ENCODE results near the gene CSNK2A2.

The CSNK2A2 gene

GRCh38 chr16:58129097-58129936 lies 68.6 kb downstream of the CSNK2A2 start, which contains the start of gene CFAP20:
Gene CFAP20, minus strand, starts transcription at chr16:58129381. Its CDS starts 266 bp downstream, at chr16:58129115.
- no peak for TF ChIP-seq CTCF (IDR thresholded peaks at IDR 0.05; ENCODE audit: low read depth, low read length)
- TF ChIP-seq MAX (IDR thresholded peaks at IDR 0.05; ENCODE audit: low read depth, low read length): peak; percentile 93
- TF ChIP-seq MYC (IDR thresholded peaks at IDR 0.05; ENCODE audit: low read depth, low read length): peak; percentile 82
- TF ChIP-seq POLR2A (IDR thresholded peaks at IDR 0.05; ENCODE audit: extremely low read depth, insufficient read length): peak; percentile 85
- DNase-seq (ENCODE audit: low read depth): peak; percentile 100
- H3K4me3 ChIP-seq (ENCODE audit: low read depth, low read length): peak within 1 kb of the TSS; percentile 96

- TF ChIP-seq CTCF (IDR thresholded peaks at IDR 0.05; ENCODE audit: low read depth, low read length): no peak
- no peak for TF ChIP-seq MYC (IDR thresholded peaks at IDR 0.05; ENCODE audit: low read depth, low read length)
- no peak for TF ChIP-seq POLR2A (IDR thresholded peaks at IDR 0.05; ENCODE audit: extremely low read depth, insufficient read length)
- no peak; the same call in 1 of the 2 replicates for TF ChIP-seq MAX (IDR thresholded peaks at IDR 0.05; ENCODE audit: low read depth, low read length)
- peak overlapping the region; percentile 96 for H3K4me3 ChIP-seq (ENCODE audit: low read depth, low read length)
- peak; percentile 71 for DNase-seq (ENCODE audit: low read depth)
These were observed 69.2 kb downstream of the CSNK2A2 start for GRCh38 chr16:58128711-58129096.

- TF ChIP-seq MYC (IDR thresholded peaks at IDR 0.05; ENCODE audit: low read depth, low read length) (no peak), MAX (IDR thresholded peaks at IDR 0.05; ENCODE audit: low read depth, low read length) (no peak)
- peak overlapping the region; percentile 96 for H3K4me3 ChIP-seq (ENCODE audit: low read depth, low read length)
- DNase-seq (ENCODE audit: low read depth): peak; percentile 9
These were observed 69.7 kb downstream of the CSNK2A2 start for GRCh38 chr16:58128181-58128631.

GRCh38 chr16:58127634-58128033 lies 70.3 kb downstream of the CSNK2A2 start:
- peak overlapping the region; percentile 96 for H3K4me3 ChIP-seq (ENCODE audit: low read depth, low read length)
- DNase-seq (ENCODE audit: low read depth): peak; percentile 32
- TF ChIP-seq MYC (IDR thresholded peaks at IDR 0.05; ENCODE audit: low read depth, low read length) (no peak), POLR2A (IDR thresholded peaks at IDR 0.05; ENCODE audit: extremely low read depth, insufficient read length) (no peak), MAX (IDR thresholded peaks at IDR 0.05; ENCODE audit: low read depth, low read length) (no peak), CTCF (IDR thresholded peaks at IDR 0.05; ENCODE audit: low read depth, low read length) (peak; percentile 25)

- TF ChIP-seq CTCF (IDR thresholded peaks at IDR 0.05; ENCODE audit: low read depth, low read length) (peak; percentile 22), POLR2A (IDR thresholded peaks at IDR 0.05; ENCODE audit: extremely low read depth, insufficient read length) (no peak), MYC (IDR thresholded peaks at IDR 0.05; ENCODE audit: low read depth, low read length) (no peak), MAX (IDR thresholded peaks at IDR 0.05; ENCODE audit: low read depth, low read length) (peak; percentile 84)
- DNase-seq (ENCODE audit: low read depth): peak; percentile 44
- H3K4me3 ChIP-seq (ENCODE audit: low read depth, low read length): peak overlapping the region; percentile 96
These were observed 70.8 kb downstream of the CSNK2A2 start for GRCh38 chr16:58127033-58127556.

GRCh38 chr16:58126451-58126961 lies 71.4 kb downstream of the CSNK2A2 start:
- TF ChIP-seq MYC (IDR thresholded peaks at IDR 0.05; ENCODE audit: low read depth, low read length): no peak
- no peak for TF ChIP-seq POLR2A (IDR thresholded peaks at IDR 0.05; ENCODE audit: extremely low read depth, insufficient read length)
- TF ChIP-seq CTCF (IDR thresholded peaks at IDR 0.05; ENCODE audit: low read depth, low read length): no peak
- no peak for TF ChIP-seq MAX (IDR thresholded peaks at IDR 0.05; ENCODE audit: low read depth, low read length)
- peak overlapping the region; percentile 96 for H3K4me3 ChIP-seq (ENCODE audit: low read depth, low read length)
- DNase-seq (ENCODE audit: low read depth): no peak

All from NB4 (cell line).